Endothelial cell of umbilical vein (primary cell): ENCODE measurements around the gene XRCC4. TPM values are rescaled to one million over a fixed set of nuclear protein-coding genes. Genes with fewer than 3 reads are reported as not detected.

Source experiments
- BruUV-seq: library from RNA; stranded (reverse); fragments of 400-500 nt; replicated peaks from 2 replicates; lab custom pipeline; 2021; lab: Mats Ljungman, UMichigan
- CTCF ChIA-PET: fragments of 300-600, 350-600 bp; sonication (Branson Sonifier 250); formaldehyde crosslinking; loops from one replicate; lab custom pipeline; 2021; ENCODE audit warnings: antibody characterized with exemption, inconsistent platforms; lab: Charles Lee
- POLR2A ChIA-PET: fragments of 300-600, 350-600 bp; sonication (Branson Sonifier 250); formaldehyde crosslinking; loops from one replicate; lab custom pipeline; 2021; ENCODE audit warnings: antibody characterized with exemption, inconsistent platforms; lab: Charles Lee
- DNase-seq: peaks from one replicate; pipeline ENCODE4 v3.0.0-alpha.2; 2011; ENCODE audit warnings: low read depth, low spot score
- FAIRE-seq: peaks from 2 replicates; lab custom pipeline; 2011; peaks lifted over from hg19 to GRCh38; lab: Jason Lieb, UNC
- H2AFZ ChIP-seq: 2 replicates; pipeline ENCODE4 v1.6.0; 2012; ENCODE audit warnings: low read depth, low read length, control low read depth, inconsistent platforms
- H3K27ac ChIP-seq: 2 replicates; pipeline ENCODE4 v1.5.1; 2011; ENCODE audit warnings: low read depth, mild to moderate bottlenecking, control low read depth, low read length, moderate library complexity; ENCODE audit not compliant: insufficient read depth
- H3K27me3 ChIP-seq, 2 experiments: 2 replicates each; pipeline versions ENCODE4 v1.6.0 to v1.6.1; 2011; ENCODE audit warnings: low read length in 2 of 2, mixed read lengths in 1 of 2; ENCODE audit not compliant: control insufficient read depth in 2 of 2, insufficient read depth in 2 of 2
- H3K36me3 ChIP-seq, 2 experiments: 2 replicates in 1 of 2; 3 replicates in 1 of 2; pipeline ENCODE4 v1.5.1; 2011; ENCODE audit warnings: low read length in 2 of 2, mild to moderate bottlenecking in 1 of 2, moderate library complexity in 1 of 2; ENCODE audit not compliant: control insufficient read depth in 2 of 2, insufficient read depth in 2 of 2; ENCODE audit errors: extremely low read depth in 1 of 2
- H3K4me1 ChIP-seq: 3 replicates; pipeline ENCODE4 v1.5.1; 2011; ENCODE audit warnings: mild to moderate bottlenecking, low read length; ENCODE audit not compliant: control insufficient read depth, insufficient read depth; ENCODE audit errors: extremely low read depth
- H3K4me2 ChIP-seq: 2 replicates; pipeline ENCODE4 v1.6.1; 2011; ENCODE audit warnings: low read length, control low read depth, mixed read lengths; ENCODE audit not compliant: insufficient read depth
- H3K4me3 ChIP-seq, 3 experiments: fragments of 200-600 bp in 1 of 3; sonication (generic), shearing (Covaris generic) in 1 of 3; replicated peaks in 1 of 3; 2 replicates each; pipeline ENCODE4 v1.5.1; 2011 to 2016; ENCODE audit warnings: control low read depth in 3 of 3, low read length in 3 of 3, mild to moderate bottlenecking in 2 of 3, inconsistent platforms in 1 of 3, low read depth in 1 of 3, moderate library complexity in 1 of 3; ENCODE audit not compliant: insufficient read depth in 1 of 3
- H3K79me2 ChIP-seq: 2 replicates; pipeline ENCODE4 v1.6.0; 2012; ENCODE audit warnings: low read length, inconsistent platforms; ENCODE audit not compliant: control insufficient read depth, insufficient read depth
- H3K9ac ChIP-seq: replicated peaks from 2 replicates; pipeline ENCODE3; 2011; ENCODE audit warnings: low read length, control low read depth; ENCODE audit not compliant: insufficient read depth; ENCODE audit errors: extremely low read depth
- H3K9me1 ChIP-seq: replicated peaks from 3 replicates; pipeline ENCODE4 v1.6.0; 2011; ENCODE audit warnings: mild to moderate bottlenecking, low read length; ENCODE audit not compliant: control insufficient read depth, insufficient read depth; ENCODE audit errors: extremely low read depth
- H3K9me3 ChIP-seq: replicated peaks from 2 replicates; pipeline ENCODE4 v1.5.1; 2012; ENCODE audit warnings: low read length, inconsistent platforms; ENCODE audit not compliant: control insufficient read depth, insufficient read depth
- H4K20me1 ChIP-seq: replicated peaks from 2 replicates; pipeline ENCODE3; 2011; ENCODE audit warnings: mild to moderate bottlenecking, low read length; ENCODE audit not compliant: control insufficient read depth, insufficient read depth; ENCODE audit errors: extremely low read depth
- EZH2 ChIP-seq: IDR thresholded peaks from 2 replicates; pipeline ENCODE4 v1.6.1; 2012; ENCODE audit warnings: borderline replicate concordance, low read depth, mild to moderate bottlenecking, moderate library complexity, low read length, inconsistent platforms; ENCODE audit not compliant: severe bottlenecking
- FOS ChIP-seq: IDR thresholded peaks from 2 replicates; pipeline ENCODE4 v1.6.1; 2011; ENCODE audit warnings: mild to moderate bottlenecking, low read length, moderate library complexity, borderline replicate concordance; ENCODE audit not compliant: insufficient read depth
- JUN ChIP-seq: IDR thresholded peaks from 2 replicates; pipeline ENCODE4 v1.6.1; 2011; ENCODE audit warnings: borderline replicate concordance, low read depth; ENCODE audit not compliant: insufficient read length, insufficient read depth
- POLR2A ChIP-seq: IDR thresholded peaks from 2 replicates; pipeline ENCODE4 v1.6.1; 2012; ENCODE audit warnings: low read depth, mild to moderate bottlenecking, control low read depth, low read length
- dilution Hi-C: fragments of 300-500 bp; cut with MboI; formaldehyde crosslinking; loops from one replicate; pipeline ENCODE4 v1.15.0; 2019; ENCODE audit warnings: low sequenced_read_pairs; ENCODE audit not compliant: extremely low pct_ligation_motif_present
- intact Hi-C: fragments of 100-400 bp; cut with micrococcal nuclease; formaldehyde crosslinking; loops from one replicate; pipeline ENCODE4 v1.10.0; 2022
- polyA plus RNA-seq, 4 experiments: library from polyadenylated mRNA; depleted of rRNA in 3 of 4; stranded (reverse) in 3 of 4; unstranded in 1 of 4; fragments of >200 nt; gene quantifications; 2 replicates each; pipeline versions ENCODE4 v1.2.1 to v1.2.3, GENCODE V29; 2011 to 2012; ENCODE audit warnings: missing spikeins in 1 of 4
- total RNA-seq: library from RNA; stranded (reverse); gene quantifications from 2 replicates; pipeline ENCODE4 v1.2.3, GENCODE V29; 2021
- TF ChIP-seq, protein P1 (sequence below), 2 donors: IDR thresholded peaks; 1 replicate in 1 of 2; 2 replicates in 1 of 2; pipeline ENCODE4 v1.5.1; 2011; ENCODE audit warnings: low read length in 2 of 2, mild to moderate bottlenecking in 2 of 2, moderate library complexity in 2 of 2, control low read depth in 1 of 2, inconsistent platforms in 1 of 2, low read depth in 1 of 2; ENCODE audit not compliant: insufficient read depth in 1 of 2; ENCODE audit errors: extremely low read depth in 1 of 2

XRCC4 gene
- total and polyA plus RNA-seq, 2 donors (not counting 3 experiments of a cell fraction or from before 2014, with no cell fraction given) = 1.3 to 7.7 TPM

DNA sequence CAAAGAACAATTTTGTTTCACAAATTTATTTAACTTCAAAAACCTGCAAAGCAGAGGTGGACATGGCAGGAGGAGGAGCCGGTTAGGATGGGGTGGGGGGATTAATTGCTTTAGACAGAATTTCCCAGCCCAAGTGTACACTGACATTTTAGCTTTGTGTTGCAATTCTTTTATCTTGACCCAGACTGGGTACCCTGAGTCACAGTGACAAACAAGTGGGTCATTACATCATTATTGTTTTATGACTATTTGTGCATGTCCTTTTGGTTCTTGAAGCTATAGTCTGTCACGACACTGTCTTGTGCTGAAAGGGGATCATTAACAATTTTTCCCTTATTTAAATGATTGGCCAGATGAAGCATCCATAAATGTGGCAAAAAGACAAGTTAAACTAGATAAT lies 309.7 kb downstream of the XRCC4 start:
- no peaks in the 10 kb centered on the region for H3K79me2 ChIP-seq
- dilution Hi-C loops (no loop called here), intact Hi-C loops (no loop called here)
- H3K9ac ChIP-seq = no peak overlapping the region
- no peak overlapping the region for H3K4me2 ChIP-seq
- POLR2A ChIA-PET = no interaction called here
- H3K27me3 ChIP-seq = no peaks in the 10 kb centered on the region
- no peaks in the 10 kb centered on the region for H3K4me1 ChIP-seq
- H3K9me3 ChIP-seq = no peaks in the 10 kb centered on the region
- no peak for TF ChIP-seq FOS
- TF ChIP-seq EZH2 = no peak
- H2AFZ ChIP-seq = no peak overlapping the region
- no TSS peak for BruUV-seq
- no peaks in the 10 kb centered on the region for H3K9me1 ChIP-seq
- H3K27ac ChIP-seq = no peak overlapping the region
- DNase-seq (no peak), FAIRE-seq (no peak)
- no peak overlapping the region for H3K4me3 ChIP-seq
- H3K36me3 ChIP-seq = no peaks in the 10 kb centered on the region
- H4K20me1 ChIP-seq = no peaks in the 10 kb centered on the region
- CTCF ChIA-PET = interaction anchor here (0.7 to 1.3 kb wide), 3 partner anchors 10 to 86 kb away, joined by 3 read pairs; no protein-coding TSS in a partner anchor

- CTCF ChIA-PET = interaction anchor here (0.5 to 1.0 kb wide), 2 partner anchors 41 to 163 kb away, joined by 3 read pairs; no protein-coding TSS in a partner anchor
Measured at GRCh38 chr5:83388608-83389007, 311.3 kb downstream of the XRCC4 start.

More at GRCh38 chr5:83388608-83389007, 311.3 kb downstream of the XRCC4 start:
- Histone ChIP-seq H3K4me2 (no peak overlapping the region), H3K4me1 (no peaks in the 10 kb centered on the region), H3K27ac (no peak overlapping the region), H2AFZ (no peak overlapping the region), H3K36me3 (no peaks in the 10 kb centered on the region), H3K27me3 (no peaks in the 10 kb centered on the region), H3K9ac (no peak overlapping the region), H4K20me1 (no peaks in the 10 kb centered on the region), H3K79me2 (no peaks in the 10 kb centered on the region), H3K9me3 (no peaks in the 10 kb centered on the region), H3K9me1 (no peaks in the 10 kb centered on the region), H3K4me3 (no peak overlapping the region)
- DNase-seq (no peak), FAIRE-seq (no peak)
- intact Hi-C loops (no loop called here), dilution Hi-C loops (no loop called here)
- POLR2A ChIA-PET = no interaction called here
- BruUV-seq = no TSS peak
- TF ChIP-seq FOS (no peak), JUN (no peak), POLR2A (no peak)
- TF ChIP-seq, protein P1, sequence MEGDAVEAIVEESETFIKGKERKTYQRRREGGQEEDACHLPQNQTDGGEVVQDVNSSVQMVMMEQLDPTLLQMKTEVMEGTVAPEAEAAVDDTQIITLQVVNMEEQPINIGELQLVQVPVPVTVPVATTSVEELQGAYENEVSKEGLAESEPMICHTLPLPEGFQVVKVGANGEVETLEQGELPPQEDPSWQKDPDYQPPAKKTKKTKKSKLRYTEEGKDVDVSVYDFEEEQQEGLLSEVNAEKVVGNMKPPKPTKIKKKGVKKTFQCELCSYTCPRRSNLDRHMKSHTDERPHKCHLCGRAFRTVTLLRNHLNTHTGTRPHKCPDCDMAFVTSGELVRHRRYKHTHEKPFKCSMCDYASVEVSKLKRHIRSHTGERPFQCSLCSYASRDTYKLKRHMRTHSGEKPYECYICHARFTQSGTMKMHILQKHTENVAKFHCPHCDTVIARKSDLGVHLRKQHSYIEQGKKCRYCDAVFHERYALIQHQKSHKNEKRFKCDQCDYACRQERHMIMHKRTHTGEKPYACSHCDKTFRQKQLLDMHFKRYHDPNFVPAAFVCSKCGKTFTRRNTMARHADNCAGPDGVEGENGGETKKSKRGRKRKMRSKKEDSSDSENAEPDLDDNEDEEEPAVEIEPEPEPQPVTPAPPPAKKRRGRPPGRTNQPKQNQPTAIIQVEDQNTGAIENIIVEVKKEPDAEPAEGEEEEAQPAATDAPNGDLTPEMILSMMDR (IDR thresholded peaks at IDR 0.05; ENCODE audit: extremely low read depth in 1 of 2, insufficient read depth in 1 of 2, low read depth in 1 of 2, low read length in 2 of 2) = no peak
